A673 (cell line): ENCODE results near the gene HNF1B. TPM values are rescaled to one million over a fixed set of nuclear protein-coding genes. Genes with fewer than 3 reads are reported as not detected.

ENCODE experiments used
- BruUV-seq: library from RNA; stranded (reverse); fragments of 400-500 nt; replicated peaks from 2 replicates; lab custom pipeline; 2021; lab: Mats Ljungman, UMichigan
- CTCF ChIA-PET: fragments of 300-600 bp; sonication (Branson Sonifier 250); formaldehyde crosslinking; loops from one replicate; lab custom pipeline; 2022; ENCODE audit warnings: antibody characterized with exemption; lab: Charles Lee
- POLR2A ChIA-PET: fragments of 300-600 bp; sonication (Branson Sonifier 250); formaldehyde crosslinking; loops from one replicate; lab custom pipeline; 2022; ENCODE audit warnings: antibody characterized with exemption; ENCODE audit not compliant: low non-redundant PET; lab: Charles Lee
- DNase-seq: peaks from one replicate; pipeline ENCODE4 v3.0.0-alpha.2; 2015; ENCODE audit warnings: low spot score
- H3K27ac ChIP-seq: fragments of 200-600 bp; sonication (generic); 2 replicates; pipeline ENCODE4 v1.5.1; 2016; ENCODE audit warnings: mixed run types, low read depth, mild to moderate bottlenecking, mixed read lengths, antibody characterized with exemption, low read length; ENCODE audit not compliant: poor library complexity, severe bottlenecking
- H3K27me3 ChIP-seq: fragments of 200-600 bp; sonication (generic); replicated peaks from 2 replicates; pipeline ENCODE4 v1.6.1; 2017; ENCODE audit warnings: mixed run types, low read depth, mild to moderate bottlenecking, mixed read lengths, antibody characterized with exemption, low read length; ENCODE audit not compliant: insufficient read depth, poor library complexity
- H3K36me3 ChIP-seq: fragments of 200-600 bp; sonication (generic); 2 replicates; pipeline ENCODE4 v1.6.1; 2016; ENCODE audit warnings: mixed run types, mild to moderate bottlenecking, mixed read lengths, antibody characterized with exemption, low read length; ENCODE audit not compliant: insufficient read depth, poor library complexity, severe bottlenecking
- H3K4me1 ChIP-seq: fragments of 200-600 bp; sonication (generic); 2 replicates; pipeline ENCODE4 v1.6.1; 2017; ENCODE audit warnings: mixed run types, mild to moderate bottlenecking, mixed read lengths, antibody characterized with exemption, low read length; ENCODE audit not compliant: insufficient read depth, poor library complexity, severe bottlenecking
- H3K4me3 ChIP-seq: fragments of 200-600 bp; sonication (generic); 2 replicates; pipeline ENCODE4 v1.5.1; 2016; ENCODE audit warnings: low read depth, mixed run types, mild to moderate bottlenecking, mixed read lengths, low read length; ENCODE audit not compliant: poor library complexity, severe bottlenecking
- H3K9me3 ChIP-seq: fragments of 200-600 bp; sonication (generic); 2 replicates; pipeline ENCODE4 v1.6.1; 2016; ENCODE audit warnings: mixed run types, low read depth, mild to moderate bottlenecking, mixed read lengths, antibody characterized with exemption, low read length; ENCODE audit not compliant: poor library complexity, severe bottlenecking
- CTCF ChIP-seq: fragments of 300-800, 200-600 bp; sonication (generic); conservative IDR thresholded peaks from 2 replicates; pipeline ENCODE4 v1.5.1; 2017; ENCODE audit warnings: low read depth, mild to moderate bottlenecking, antibody characterized with exemption, low read length, moderate library complexity, mixed read lengths
- EZH2 ChIP-seq: fragments of 200-600 bp; sonication (generic); IDR thresholded peaks from 2 replicates; pipeline ENCODE4 v1.6.1; 2017; ENCODE audit warnings: borderline replicate concordance, low read depth, mild to moderate bottlenecking, mixed read lengths, antibody characterized with exemption, low read length; ENCODE audit not compliant: poor library complexity, severe bottlenecking
- intact Hi-C: fragments of 100-400 bp; cut with micrococcal nuclease; formaldehyde crosslinking; loops from one replicate; pipeline ENCODE4 v1.10.0; 2022; ENCODE audit not compliant: unreplicated experiment
- total RNA-seq: library from RNA; stranded (reverse); gene quantifications from 2 replicates; pipeline ENCODE4 v1.2.3, GENCODE V29; 2021

The HNF1B gene
- total RNA-seq, 1 experiment from 2014 or later: not detected

DNA sequence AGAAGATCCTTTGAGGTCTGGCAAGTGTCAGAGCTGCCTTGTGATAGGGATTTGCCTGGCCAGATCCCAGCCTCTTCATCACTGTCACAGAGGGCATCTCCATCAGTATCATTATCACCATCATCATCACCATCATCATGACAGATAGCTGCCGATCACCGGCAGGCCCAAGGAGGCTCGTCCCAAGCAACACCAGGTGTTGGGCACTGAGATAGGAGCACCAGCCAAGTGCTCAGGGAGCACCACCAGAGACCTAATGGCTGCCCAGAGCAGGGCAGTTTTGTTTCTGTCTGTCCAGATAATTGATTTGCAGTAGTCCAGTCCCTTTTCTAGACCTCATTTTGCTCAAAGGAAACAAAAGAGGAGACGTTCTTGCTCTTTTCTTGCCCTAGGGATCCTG, 25.0 kb downstream of the HNF1B start:
- intact Hi-C loops: no loop called here
- no peaks in the 10 kb centered on the region for H3K9me3 ChIP-seq
- POLR2A ChIA-PET: no interaction called here
- H3K36me3 ChIP-seq: no peaks in the 10 kb centered on the region
- no peak overlapping the region for H3K4me3 ChIP-seq
- CTCF ChIA-PET: no interaction called here
- no TSS peak for BruUV-seq
- H3K27ac ChIP-seq: no peak overlapping the region
- no peak for TF ChIP-seq EZH2
- no peaks in the 10 kb centered on the region for H3K27me3 ChIP-seq
- no peak for DNase-seq
- no peaks in the 10 kb centered on the region for H3K4me1 ChIP-seq

DNA sequence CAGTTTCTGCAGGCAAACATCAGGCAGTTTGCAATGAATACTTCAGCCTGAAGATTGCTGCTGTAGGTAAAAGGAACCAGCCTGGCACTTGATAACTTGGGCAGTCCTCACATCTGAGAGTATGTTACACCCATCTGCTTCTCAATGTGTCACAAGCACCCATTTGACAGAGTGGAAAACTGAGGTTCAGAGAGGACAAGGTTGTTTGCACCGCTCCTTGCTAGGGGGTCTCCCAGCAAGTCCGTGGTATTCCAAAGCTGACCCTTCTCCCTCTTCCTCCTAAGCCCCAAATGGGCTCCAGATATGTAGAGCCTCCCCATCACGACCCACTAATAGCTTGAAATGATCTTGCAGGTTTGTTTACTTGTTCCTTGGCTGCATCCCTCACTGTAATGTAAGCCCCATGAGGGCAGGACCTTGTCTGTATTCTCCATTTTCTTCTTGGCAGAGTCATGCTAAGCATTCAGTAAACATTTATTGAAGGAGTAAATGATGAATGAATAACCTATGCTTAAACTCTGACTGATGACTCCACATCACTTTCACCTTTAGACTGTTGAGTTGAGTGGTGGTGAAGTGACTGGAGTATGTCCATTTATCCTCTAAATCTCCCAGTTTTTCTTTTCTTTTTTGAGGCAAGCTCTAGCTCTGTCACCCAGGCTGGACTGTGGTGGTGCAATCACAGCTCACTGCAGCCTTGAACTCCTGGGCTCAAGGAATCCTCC, 26.4 kb downstream of the HNF1B start:
- no TSS peak for BruUV-seq
- DNase-seq: no peak
- no peaks in the 10 kb centered on the region for H3K4me1 ChIP-seq
- H3K36me3 ChIP-seq: no peaks in the 10 kb centered on the region
- H3K4me3 ChIP-seq: no peak overlapping the region
- H3K27me3 ChIP-seq: no peaks in the 10 kb centered on the region
- H3K27ac ChIP-seq: no peak overlapping the region
- TF ChIP-seq EZH2 (no peak), CTCF (no peak)
- POLR2A ChIA-PET: no interaction called here
- CTCF ChIA-PET: no interaction called here
- no peaks in the 10 kb centered on the region for H3K9me3 ChIP-seq
- intact Hi-C loops: no loop called here

DNA sequence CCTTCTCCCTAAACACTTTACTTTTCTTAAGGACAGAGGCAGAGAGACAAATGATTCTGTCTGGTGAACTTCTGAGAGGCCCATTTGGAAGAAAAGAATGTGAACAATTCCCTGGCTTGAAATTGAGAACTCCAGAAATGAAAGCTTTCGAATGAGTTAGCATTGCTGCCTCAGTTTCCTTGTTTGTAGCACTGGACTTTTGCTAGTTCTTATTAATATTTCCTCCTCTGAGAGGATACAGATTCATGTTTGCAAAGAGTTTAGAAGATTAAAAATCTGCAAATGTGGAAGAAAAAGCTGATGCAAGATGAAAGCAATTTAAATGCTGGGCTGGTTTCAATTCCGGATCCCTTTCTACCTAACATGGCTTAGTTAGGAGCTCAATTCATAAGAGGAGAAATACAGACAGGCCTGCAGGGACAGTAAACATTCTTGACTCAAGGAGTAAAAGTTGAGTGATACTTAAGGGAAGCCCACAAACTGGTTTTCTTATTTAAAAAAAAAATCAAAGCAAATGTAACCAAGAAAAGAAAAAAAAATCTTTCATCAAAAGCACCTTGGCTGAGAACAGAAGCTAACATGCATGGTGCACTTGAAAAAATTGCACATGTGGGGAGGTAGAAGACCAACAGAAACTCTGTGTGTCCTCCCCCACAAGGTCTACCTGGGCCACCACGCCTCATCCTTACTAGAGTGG, 27.1 kb downstream of the HNF1B start:
- no peaks in the 10 kb centered on the region for H3K36me3 ChIP-seq
- no peaks in the 10 kb centered on the region for H3K9me3 ChIP-seq
- H3K4me3 ChIP-seq: no peak overlapping the region
- ChIA-PET CTCF (no interaction called here), POLR2A (no interaction called here)
- DNase-seq: no peak
- H3K27me3 ChIP-seq: no peaks in the 10 kb centered on the region
- no TSS peak for BruUV-seq
- no peak overlapping the region for H3K27ac ChIP-seq
- no peak for TF ChIP-seq EZH2
- TF ChIP-seq CTCF: no peak
- no peaks in the 10 kb centered on the region for H3K4me1 ChIP-seq
- intact Hi-C loops: no loop called here
